GM21447 (cell line): Measurements from ENCODE around the gene EYA4.

ENCODE experiments used
- ATAC-seq: cut with Tn5 transposase; IDR thresholded peaks from one replicate; pipeline ENCODE4 v1.9.1; 2021; ENCODE audit not compliant: unreplicated experiment

Gene EYA4

DNA sequence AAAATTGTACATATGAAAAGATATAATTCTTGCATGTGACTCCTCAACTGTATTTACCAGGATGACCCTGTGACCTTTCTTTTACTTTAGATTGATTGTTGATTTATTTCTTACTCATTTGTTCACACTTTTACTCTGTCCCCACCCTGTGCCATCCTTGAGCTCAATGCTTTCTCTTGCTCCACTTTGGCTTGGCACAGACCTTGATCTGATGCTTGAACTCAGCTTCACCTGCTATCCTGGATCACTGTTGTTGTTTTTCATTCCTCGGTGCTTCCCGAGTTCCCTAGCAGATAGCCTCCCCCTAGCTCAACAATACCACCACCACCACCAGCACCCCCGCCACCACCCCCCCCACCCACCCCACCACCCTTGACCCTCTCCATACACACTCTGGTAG, 102.1 kb downstream of the EYA4 start:
- ATAC-seq = no peak

GRCh38 chr6:133348846-133349245, 107.7 kb downstream of the EYA4 start:
- no peak for ATAC-seq

DNA sequence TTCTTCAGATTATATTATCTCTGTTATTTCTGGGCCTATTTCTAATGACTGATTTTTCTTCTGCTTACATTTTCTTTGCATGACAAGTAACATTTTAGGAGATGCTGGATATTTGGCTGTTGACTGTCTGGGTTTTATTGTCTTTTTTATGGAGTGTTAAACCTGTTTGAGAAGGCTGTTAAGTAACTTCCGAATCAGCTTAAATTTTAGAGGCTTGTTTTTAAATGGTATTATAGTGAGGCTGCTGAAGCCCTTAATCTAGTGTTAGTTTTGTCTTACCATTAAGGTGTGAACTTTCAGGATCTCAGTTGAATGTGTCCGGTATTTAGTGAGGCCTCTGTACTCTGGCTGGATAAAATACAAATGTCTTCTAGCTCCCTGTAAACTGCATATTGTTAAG, 109.8 kb downstream of the EYA4 start:
- no peak for ATAC-seq

DNA sequence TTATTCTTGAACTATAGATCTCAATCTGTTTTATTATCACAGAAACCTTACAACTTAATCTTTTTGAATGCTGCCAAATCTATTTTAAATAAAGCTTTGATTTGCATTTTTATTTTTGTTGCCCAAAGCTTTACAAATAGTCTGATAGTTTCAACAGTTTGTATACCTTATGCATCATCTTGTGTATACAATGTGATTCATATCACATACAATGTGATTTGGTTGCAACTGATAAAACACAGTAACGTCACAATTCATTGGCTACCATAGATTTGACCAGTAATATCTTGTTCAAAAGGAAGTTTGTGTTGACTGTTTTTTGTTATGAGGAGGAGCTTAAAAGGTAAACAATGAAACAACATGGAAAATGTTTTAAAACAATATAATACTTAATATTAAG, 110.9 kb downstream of the EYA4 start:
- ATAC-seq = no peak

- no peak for ATAC-seq
Measured at GRCh38 chr6:133353061-133353460, 111.9 kb downstream of the EYA4 start.

- ATAC-seq = no peak
Measured at GRCh38 chr6:133355922-133356321, 114.8 kb downstream of the EYA4 start.

DNA sequence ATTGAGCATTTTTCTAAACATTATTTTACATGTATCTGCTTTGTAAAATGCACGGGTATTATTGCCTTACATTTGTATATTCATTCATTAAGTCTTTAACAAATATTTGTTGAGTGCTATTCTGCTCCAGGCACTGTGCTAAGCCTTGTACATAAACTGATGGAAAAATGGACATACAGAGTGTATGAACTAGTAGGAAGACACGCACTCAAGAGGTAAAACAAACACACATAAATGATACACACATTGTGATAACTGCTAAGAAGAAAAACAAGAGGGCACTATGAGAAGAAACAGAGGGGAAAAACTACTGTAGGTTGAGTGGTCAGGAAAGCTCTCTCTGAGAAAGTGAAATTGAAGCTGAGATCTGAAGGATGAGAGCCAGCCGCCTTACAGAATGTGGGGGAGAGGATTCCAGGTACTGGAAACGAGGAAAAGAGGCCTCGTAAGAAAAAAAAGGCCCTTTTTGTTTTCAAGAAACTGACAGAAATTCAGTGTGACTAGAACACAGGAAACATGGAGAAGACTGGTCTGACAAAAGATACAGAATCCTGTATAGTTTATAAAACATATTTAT, 117.5 kb downstream of the EYA4 start:
- ATAC-seq = no peak

DNA sequence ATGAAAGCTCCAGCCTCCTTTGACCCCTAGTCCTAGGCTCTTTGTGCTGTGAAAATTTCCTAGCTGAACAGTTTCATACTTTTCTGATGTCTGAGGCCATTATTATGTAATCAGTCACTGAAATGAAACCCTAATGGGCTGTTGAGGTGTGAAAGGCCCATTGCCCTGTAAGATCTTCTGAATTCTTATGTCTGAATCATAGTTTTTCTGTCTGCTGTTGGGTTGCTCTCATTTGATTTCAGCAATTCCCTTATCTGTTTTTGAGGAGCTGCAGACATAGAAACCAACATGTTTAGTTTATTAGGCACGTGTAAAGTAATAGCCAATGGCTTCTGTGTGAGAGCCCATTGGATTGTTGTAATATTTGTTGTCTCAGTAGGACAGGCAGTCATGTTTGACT, 118.1 kb downstream of the EYA4 start:
- no peak for ATAC-seq

DNA sequence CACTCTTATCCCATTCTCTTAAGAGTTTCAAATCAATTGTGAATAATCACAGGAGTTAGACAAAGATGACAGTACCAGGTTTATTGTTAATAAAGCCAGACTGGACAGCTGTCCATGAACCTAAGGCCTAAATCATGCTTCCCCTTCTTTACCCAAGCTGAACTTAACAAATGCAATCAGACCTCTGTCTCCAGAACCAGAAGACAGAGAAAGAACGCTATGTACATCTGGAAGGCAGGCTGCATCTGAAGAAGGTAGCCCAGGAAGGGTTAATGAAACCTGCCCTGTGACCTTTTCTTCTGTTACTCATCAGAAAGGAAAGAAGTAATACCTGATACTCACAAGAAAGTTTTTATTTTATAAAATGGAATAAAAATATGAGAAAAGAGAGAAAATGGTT, 118.6 kb downstream of the EYA4 start:
- ATAC-seq = no peak

GRCh38 chr6:133360194-133360593, 119.0 kb downstream of the EYA4 start:
- ATAC-seq = no peak

DNA sequence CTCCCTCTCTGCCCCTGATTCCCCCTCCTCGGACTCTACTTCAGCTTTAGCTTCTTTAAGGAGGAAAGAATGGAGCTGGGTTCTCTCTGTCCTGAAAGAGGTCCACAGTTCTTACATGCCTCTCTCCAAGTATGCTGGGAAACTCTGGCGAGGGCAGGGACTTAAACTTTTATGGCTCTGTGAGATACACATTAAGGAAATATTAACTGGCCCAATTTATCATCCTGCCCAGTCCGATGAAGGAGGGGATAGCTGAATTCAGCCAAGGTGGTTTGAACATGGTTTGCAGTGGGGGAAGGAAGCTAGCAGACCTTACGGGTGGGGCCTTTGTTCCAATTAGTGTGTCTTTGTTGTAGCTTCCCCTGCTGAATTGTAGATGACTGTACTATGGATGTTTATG, 121.7 kb downstream of the EYA4 start:
- ATAC-seq = no peak

- ATAC-seq = no peak
Measured at GRCh38 chr6:133368664-133369063, 127.5 kb downstream of the EYA4 start.

- no peak for ATAC-seq
Measured at GRCh38 chr6:133369773-133370272, 128.7 kb downstream of the EYA4 start.

DNA sequence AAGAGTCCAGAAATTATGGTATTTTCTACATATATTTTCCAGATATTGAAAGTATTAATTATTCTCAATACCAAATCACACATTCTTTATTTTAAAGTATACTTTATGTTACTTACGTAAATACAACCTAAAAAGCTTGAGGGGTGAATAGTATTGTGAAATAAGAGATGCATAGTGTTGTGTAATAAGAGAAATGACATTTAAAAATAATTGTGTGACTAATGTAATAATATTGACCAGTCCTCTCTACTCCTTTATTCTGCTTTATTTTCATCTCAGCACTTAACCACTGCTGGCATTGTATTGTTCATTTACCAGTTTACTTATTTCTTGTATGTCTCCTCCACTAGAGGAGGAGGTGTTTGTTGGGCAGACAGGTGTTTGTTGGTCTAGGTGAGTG, 135.6 kb downstream of the EYA4 start:
- ATAC-seq = no peak

GRCh38 chr6:133377219-133377618, 136.1 kb downstream of the EYA4 start:
- no peak for ATAC-seq

- no peak for ATAC-seq
Measured at GRCh38 chr6:133380047-133380446, 138.9 kb downstream of the EYA4 start.

DNA sequence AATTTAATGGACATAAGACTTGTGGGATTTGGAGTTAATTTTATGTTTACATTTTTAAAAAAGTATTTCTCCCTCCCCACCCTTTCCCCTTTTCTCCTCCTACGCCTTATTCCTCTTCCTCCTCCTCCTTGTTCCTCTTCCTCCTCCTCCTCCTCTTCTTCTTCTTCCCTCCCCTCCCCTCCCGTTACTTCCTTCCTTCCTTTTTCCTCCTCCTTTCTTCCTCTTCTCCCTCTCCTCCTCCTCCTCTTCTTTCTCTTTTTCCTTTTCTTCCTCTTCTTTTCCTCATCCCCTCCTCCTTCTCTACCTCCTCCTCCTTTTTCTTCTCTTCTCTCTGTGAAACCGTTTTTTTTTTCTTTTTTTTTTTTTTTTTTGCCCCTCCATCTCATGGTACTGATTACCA, 139.6 kb downstream of the EYA4 start:
- ATAC-seq = no peak

- ATAC-seq = no peak
Measured at GRCh38 chr6:133388731-133389130, 147.6 kb downstream of the EYA4 start.

GRCh38 chr6:133390168-133390567, 149.0 kb downstream of the EYA4 start:
- no peak for ATAC-seq

DNA sequence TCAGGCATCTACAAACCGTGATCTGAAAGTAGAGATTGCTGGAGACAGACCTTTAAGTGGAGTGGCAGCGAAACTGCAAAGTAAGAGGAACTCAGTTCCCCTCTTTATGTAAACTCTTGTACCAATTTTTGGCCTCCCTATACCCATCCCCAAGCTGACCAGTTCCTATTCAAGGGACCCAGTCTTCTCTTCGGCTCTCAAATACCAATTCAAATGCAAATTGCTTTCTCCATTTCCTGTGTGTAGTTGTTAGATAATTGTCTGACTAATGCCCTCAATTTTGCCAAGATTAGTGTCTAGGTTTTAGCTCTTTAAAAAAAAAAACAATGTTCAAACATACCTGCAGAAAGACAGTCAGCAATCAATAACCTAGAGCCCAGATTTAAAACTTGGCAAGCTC, 150.9 kb downstream of the EYA4 start:
- ATAC-seq = no peak

DNA sequence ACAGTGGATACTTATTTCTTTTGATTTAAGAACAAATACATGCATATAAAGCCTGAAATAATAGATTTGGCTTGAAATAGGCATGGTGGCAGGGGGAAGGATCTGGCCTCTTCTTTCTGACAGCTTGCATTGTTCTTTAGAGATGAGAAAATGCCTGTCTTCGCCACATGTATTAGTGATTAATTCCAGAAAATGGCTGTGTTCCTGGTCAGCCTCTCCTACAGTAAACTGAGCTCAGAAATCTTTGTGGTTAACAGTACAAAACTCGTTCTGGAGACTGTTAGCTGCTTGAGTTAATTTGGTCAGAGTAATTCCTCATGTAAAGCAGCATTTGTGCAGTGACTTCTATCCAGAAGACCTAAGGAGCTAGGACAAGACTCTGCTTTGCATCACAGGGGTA, 151.5 kb downstream of the EYA4 start:
- ATAC-seq = no peak

DNA sequence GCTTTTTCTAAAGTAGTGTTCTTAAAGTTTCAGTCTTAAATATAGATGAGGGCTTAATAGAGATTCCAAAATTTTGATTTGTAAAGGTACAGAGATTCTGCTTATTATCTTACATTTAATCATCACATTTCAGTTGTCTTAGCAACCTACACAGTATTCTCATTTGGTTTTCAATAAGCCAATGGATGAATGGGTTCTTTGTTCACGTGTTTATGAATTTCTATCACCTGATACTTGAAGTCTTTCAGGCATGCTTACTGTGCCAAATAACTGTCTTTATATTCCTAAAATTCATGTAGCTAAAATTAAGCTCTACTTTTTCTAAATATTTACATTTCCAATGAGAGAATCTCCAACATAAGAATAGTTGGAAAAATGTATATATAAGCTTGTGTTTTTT, 152.7 kb downstream of the EYA4 start:
- ATAC-seq = no peak

DNA sequence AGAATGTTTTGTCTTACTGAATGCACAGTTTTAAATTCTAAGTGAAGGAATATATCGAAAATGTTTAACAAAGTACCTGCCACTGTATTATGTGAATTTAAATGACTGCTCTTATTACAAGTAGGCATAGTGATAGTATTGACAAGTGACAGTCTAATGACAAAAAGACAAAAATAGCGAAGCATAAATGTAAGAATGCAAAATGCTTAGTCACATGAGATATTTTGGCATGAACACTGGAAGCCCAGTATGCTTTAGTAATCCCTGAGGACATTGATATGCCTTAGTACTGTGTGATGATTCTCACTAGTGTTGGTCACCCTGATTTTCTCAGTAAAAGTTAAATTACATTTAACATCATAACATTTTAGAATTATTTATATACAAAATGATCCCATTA, 153.5 kb downstream of the EYA4 start:
- ATAC-seq = no peak
